Smooth muscle cell (in vitro differentiated cells): ENCODE data around the gene ACBD5. TPM values are rescaled to one million over a fixed set of nuclear protein-coding genes. Genes with fewer than 3 reads are reported as not detected.
A peak's percentile ranks its signal among the peaks of the same experiment; 100 is the strongest.

Experiments
- DNase-seq: peaks from one replicate; lab custom pipeline; 2025; ENCODE audit not compliant: unreplicated experiment; lab: John Stamatoyannopoulos, UW
- H2AFZ ChIP-seq: fragments of 200-600 bp; sonication (generic); 2 replicates; pipeline ENCODE4 v1.6.0; 2016; ENCODE audit warnings: antibody characterized with exemption, low read depth, mild to moderate bottlenecking
- H3F3A ChIP-seq: fragments of 200-600 bp; sonication (generic); 2 replicates; pipeline ENCODE4 v1.6.0; 2017; ENCODE audit warnings: antibody characterized with exemption, low read depth
- H3K27ac ChIP-seq: fragments of 200-600 bp; sonication (generic); 2 replicates; pipeline ENCODE4 v1.5.1; 2016; ENCODE audit warnings: low read depth, mild to moderate bottlenecking
- H3K27me3 ChIP-seq: fragments of 200-600 bp; sonication (generic); 2 replicates; pipeline ENCODE4 v1.6.1; 2016; ENCODE audit warnings: low read depth, mild to moderate bottlenecking
- H3K36me3 ChIP-seq: fragments of 200-600 bp; sonication (generic); 2 replicates; pipeline ENCODE4 v1.5.1; 2016; ENCODE audit warnings: low read depth
- H3K4me1 ChIP-seq: fragments of 200-600 bp; sonication (generic); 2 replicates; pipeline ENCODE4 v1.5.1; 2016; ENCODE audit warnings: low read depth
- H3K4me2 ChIP-seq: fragments of 200-600 bp; sonication (generic); 2 replicates; pipeline ENCODE4 v1.6.0; 2016; ENCODE audit warnings: mild to moderate bottlenecking
- H3K4me3 ChIP-seq: fragments of 200-600 bp; sonication (generic); 2 replicates; pipeline ENCODE4 v1.5.1; 2016; ENCODE audit warnings: mild to moderate bottlenecking
- H3K79me2 ChIP-seq: fragments of 200-600 bp; sonication (generic); 2 replicates; pipeline ENCODE4 v1.6.0; 2016; ENCODE audit warnings: low read depth, mild to moderate bottlenecking
- H3K9ac ChIP-seq: fragments of 200-600 bp; sonication (generic); 2 replicates; pipeline ENCODE4 v1.6.0; 2016; ENCODE audit warnings: low read depth
- H3K9me3 ChIP-seq: fragments of 200-600 bp; sonication (generic); replicated peaks from 2 replicates; pipeline ENCODE4 v1.5.1; 2016; ENCODE audit warnings: low read depth
- H4K20me1 ChIP-seq: fragments of 200-600 bp; sonication (generic); 2 replicates; pipeline ENCODE4 v1.6.0; 2016; ENCODE audit warnings: low read depth
- CTCF ChIP-seq: fragments of 200-600 bp; sonication (generic); IDR thresholded peaks from 2 replicates; pipeline ENCODE4 v1.5.1; 2017; ENCODE audit warnings: borderline replicate concordance, mild to moderate bottlenecking, antibody characterized with exemption; ENCODE audit not compliant: insufficient read depth, poor library complexity, severe bottlenecking
- WGBS: methylation state at CpG from one replicate; pipeline ENCODE4 v1.1.7; 2016; ENCODE audit warnings: low lambda C conversion rate; 5-methylcytosine and 5-hydroxymethylcytosine counted together
- polyA plus RNA-seq: library from polyadenylated mRNA; unstranded; fragments of >200 nt; fragmentation: Nextera tagmentation; extraction: Ambion mirVana; gene quantifications from 2 replicates; pipeline ENCODE4 v1.2.1, GENCODE V29; 2016
- total RNA-seq: library from RNA; depleted of rRNA; stranded (reverse); fragments of >200 nt; gene quantifications from 2 replicates; pipeline ENCODE4 v1.2.3, GENCODE V29; 2014

Gene ACBD5
- total and polyA plus RNA-seq, 2 experiments from 2014 or later: 14.7 to 18.7 TPM

GRCh38 chr10:27258838-27259812 is 18.5 kb upstream of the ACBD5 start:
- TF ChIP-seq CTCF: no peak
- Histone ChIP-seq H3K4me3 (peak overlapping the region; percentile 50), H3K27ac (no peak overlapping the region), H3K27me3 (peaks cover 66% of the 10 kb centered on the region), H3K9me3 (no peaks in the 10 kb centered on the region), H3K4me2 (peak overlapping the region; percentile 91), H3K36me3 (no peaks in the 10 kb centered on the region), H3K9ac (no peak overlapping the region), H3F3A (no peaks in the 10 kb centered on the region), H4K20me1 (no peaks in the 10 kb centered on the region), H3K4me1 (no peaks in the 10 kb centered on the region), H2AFZ (peak overlapping the region; percentile 79), H3K79me2 (no peaks in the 10 kb centered on the region)
- 4% methylated on average over 61 of the region's 75 CpGs for WGBS
- no peak for DNase-seq

- no peak for TF ChIP-seq CTCF
- DNase-seq: no peak
- Histone ChIP-seq H3K4me1 (no peaks in the 10 kb centered on the region), H3K79me2 (no peaks in the 10 kb centered on the region), H3K27me3 (peaks cover 66% of the 10 kb centered on the region), H3K27ac (no peak overlapping the region), H3K9ac (no peak overlapping the region), H4K20me1 (no peaks in the 10 kb centered on the region), H2AFZ (peak overlapping the region; percentile 79), H3K9me3 (no peaks in the 10 kb centered on the region), H3F3A (no peaks in the 10 kb centered on the region), H3K4me2 (peak overlapping the region; percentile 91), H3K4me3 (peak overlapping the region; percentile 50), H3K36me3 (no peaks in the 10 kb centered on the region)
- WGBS: 11% methylated on average over 18 of the region's 18 CpGs
Observed at GRCh38 chr10:27258492-27258837, 17.9 kb upstream of the ACBD5 start.

GRCh38 chr10:27256299-27257189 is 15.9 kb upstream of the ACBD5 start:
- WGBS: 98% methylated on average over 38 of the region's 58 CpGs
- Histone ChIP-seq H3F3A (no peaks in the 10 kb centered on the region), H4K20me1 (no peaks in the 10 kb centered on the region), H3K79me2 (no peaks in the 10 kb centered on the region), H3K27ac (no peak overlapping the region), H2AFZ (no peak overlapping the region), H3K9ac (no peak overlapping the region), H3K27me3 (peaks cover 47% of the 10 kb centered on the region), H3K9me3 (no peaks in the 10 kb centered on the region), H3K4me3 (no peak overlapping the region), H3K4me1 (no peaks in the 10 kb centered on the region), H3K4me2 (no peak overlapping the region), H3K36me3 (no peaks in the 10 kb centered on the region)
- TF ChIP-seq CTCF: no peak
- no peak for DNase-seq
